ENCODE measurements around the gene COX7A2.

DNA sequence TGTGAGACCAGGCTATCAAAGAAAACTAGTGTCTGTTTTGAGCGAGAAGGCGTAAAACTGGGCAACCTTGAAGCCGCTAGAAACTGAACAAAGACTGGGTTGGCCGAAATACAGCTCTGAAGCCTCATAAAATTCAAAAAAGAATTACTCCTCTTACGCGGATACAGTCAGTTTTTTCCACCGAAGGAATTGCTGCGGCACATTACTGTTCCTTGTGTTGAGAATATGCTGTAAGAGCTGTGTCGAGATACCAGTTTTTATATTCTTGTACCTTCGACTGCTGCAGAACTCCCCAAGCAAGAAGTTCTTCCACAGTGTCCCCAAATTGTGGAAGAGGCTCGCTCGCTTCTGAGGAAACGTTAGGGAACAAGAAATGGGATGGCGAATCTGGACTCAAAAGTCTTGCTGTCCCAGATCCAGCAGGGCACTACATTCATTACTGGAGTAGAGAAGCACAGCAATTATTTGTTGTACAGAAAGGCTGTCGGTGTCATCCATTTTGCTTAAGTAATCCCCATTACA lies 523 bp upstream of the COX7A2 start:
- TF ChIP-seq POLR2A (IDR thresholded peaks at IDR 0.05): no peak
- TF ChIP-seq, protein P1, sequence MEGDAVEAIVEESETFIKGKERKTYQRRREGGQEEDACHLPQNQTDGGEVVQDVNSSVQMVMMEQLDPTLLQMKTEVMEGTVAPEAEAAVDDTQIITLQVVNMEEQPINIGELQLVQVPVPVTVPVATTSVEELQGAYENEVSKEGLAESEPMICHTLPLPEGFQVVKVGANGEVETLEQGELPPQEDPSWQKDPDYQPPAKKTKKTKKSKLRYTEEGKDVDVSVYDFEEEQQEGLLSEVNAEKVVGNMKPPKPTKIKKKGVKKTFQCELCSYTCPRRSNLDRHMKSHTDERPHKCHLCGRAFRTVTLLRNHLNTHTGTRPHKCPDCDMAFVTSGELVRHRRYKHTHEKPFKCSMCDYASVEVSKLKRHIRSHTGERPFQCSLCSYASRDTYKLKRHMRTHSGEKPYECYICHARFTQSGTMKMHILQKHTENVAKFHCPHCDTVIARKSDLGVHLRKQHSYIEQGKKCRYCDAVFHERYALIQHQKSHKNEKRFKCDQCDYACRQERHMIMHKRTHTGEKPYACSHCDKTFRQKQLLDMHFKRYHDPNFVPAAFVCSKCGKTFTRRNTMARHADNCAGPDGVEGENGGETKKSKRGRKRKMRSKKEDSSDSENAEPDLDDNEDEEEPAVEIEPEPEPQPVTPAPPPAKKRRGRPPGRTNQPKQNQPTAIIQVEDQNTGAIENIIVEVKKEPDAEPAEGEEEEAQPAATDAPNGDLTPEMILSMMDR (IDR thresholded peaks at IDR 0.05): no peak
